A673 (cell line): ENCODE results near the gene ALKBH4.
"Not testable (repeated sequence)": the region's sequence is repeated elsewhere in the genome, so short reads cannot be mapped to it uniquely, and the experiment has no call there.

Experiments
- EZH2 ChIP-seq: fragments of 200-600 bp; sonication (generic); IDR thresholded peaks from 2 replicates; pipeline ENCODE4 v1.6.1; 2017; ENCODE audit warnings: borderline replicate concordance, low read depth, mild to moderate bottlenecking, mixed read lengths, antibody characterized with exemption, low read length; ENCODE audit not compliant: poor library complexity, severe bottlenecking
- TF ChIP-seq, protein P1 (sequence below): fragments of 300-800, 200-600 bp; sonication (generic); conservative IDR thresholded peaks from 2 replicates; pipeline ENCODE4 v1.5.1; 2017; ENCODE audit warnings: low read depth, mild to moderate bottlenecking, antibody characterized with exemption, low read length, moderate library complexity, mixed read lengths

DNA sequence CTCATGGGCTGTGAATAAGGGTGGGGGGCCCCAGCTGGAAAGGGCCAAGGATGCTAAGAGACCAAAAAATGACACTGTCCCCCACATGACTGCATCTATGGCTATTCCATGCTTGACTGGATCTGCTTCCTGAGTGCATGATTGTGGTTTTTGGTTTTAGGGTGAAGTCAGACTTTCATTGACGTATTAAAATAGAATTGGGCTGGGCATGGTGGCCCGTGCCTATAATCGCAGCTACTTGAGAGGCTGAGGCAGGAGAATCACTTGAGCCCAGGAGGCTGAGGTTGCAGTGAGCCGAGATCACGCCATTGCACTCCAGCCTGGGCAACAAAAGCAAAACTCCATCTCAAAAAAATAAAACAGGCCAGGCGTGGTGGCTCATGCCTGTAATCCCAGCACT, 56.1 kb downstream of the ALKBH4 start:
- TF ChIP-seq EZH2: not testable (repeated sequence)
- TF ChIP-seq, protein P1, sequence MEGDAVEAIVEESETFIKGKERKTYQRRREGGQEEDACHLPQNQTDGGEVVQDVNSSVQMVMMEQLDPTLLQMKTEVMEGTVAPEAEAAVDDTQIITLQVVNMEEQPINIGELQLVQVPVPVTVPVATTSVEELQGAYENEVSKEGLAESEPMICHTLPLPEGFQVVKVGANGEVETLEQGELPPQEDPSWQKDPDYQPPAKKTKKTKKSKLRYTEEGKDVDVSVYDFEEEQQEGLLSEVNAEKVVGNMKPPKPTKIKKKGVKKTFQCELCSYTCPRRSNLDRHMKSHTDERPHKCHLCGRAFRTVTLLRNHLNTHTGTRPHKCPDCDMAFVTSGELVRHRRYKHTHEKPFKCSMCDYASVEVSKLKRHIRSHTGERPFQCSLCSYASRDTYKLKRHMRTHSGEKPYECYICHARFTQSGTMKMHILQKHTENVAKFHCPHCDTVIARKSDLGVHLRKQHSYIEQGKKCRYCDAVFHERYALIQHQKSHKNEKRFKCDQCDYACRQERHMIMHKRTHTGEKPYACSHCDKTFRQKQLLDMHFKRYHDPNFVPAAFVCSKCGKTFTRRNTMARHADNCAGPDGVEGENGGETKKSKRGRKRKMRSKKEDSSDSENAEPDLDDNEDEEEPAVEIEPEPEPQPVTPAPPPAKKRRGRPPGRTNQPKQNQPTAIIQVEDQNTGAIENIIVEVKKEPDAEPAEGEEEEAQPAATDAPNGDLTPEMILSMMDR: not testable (repeated sequence)
